T-helper 1 cell treated with Interleukin-12 subunit alpha and Interleukin-12 subunit beta and Interleukin-4 antibody, amounts not matched to agents 30 μg/mL and 1 μg/mL, for 36 hours (primary cell): ENCODE data around the gene DNMT1.
A peak's percentile ranks its signal among the peaks of the same experiment; 100 is the strongest.

Experiments used
- H3K27ac Mint-ChIP-seq: one replicate; pipeline ENCODE4 v1.8.0; 2021; ENCODE audit warnings: mild to moderate bottlenecking, mixed read lengths
- H3K27me3 Mint-ChIP-seq: one replicate; pipeline ENCODE4 v1.8.0; 2021; ENCODE audit warnings: low read depth, mixed read lengths
- H3K36me3 Mint-ChIP-seq: one replicate; pipeline ENCODE4 v1.8.0; 2021; ENCODE audit warnings: low read depth, mixed read lengths
- H3K4me1 Mint-ChIP-seq: one replicate; pipeline ENCODE4 v1.8.0; 2021; ENCODE audit warnings: low read depth, mixed read lengths
- H3K4me3 Mint-ChIP-seq: one replicate; pipeline ENCODE4 v1.8.0; 2021; ENCODE audit warnings: mild to moderate bottlenecking, moderate library complexity, mixed read lengths
- H3K9me3 Mint-ChIP-seq: one replicate; pipeline ENCODE4 v1.8.0; 2021; ENCODE audit warnings: mixed read lengths

DNMT1 gene

DNA sequence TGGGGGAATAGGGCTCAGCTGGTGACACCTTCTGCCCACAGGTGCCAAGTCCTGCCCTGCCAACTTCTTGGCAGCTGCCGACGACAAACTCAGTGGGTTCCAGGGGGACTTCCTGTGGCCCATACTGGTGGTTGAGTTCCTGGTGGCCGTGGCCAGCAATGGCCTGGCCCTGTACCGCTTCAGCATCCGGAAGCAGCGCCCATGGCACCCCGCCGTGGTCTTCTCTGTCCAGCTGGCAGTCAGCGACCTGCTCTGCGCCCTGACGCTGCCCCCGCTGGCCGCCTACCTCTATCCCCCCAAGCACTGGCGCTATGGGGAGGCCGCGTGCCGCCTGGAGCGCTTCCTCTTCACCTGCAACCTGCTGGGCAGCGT is 81.2 kb downstream of the DNMT1 start:
- Mint-ChIP-seq H3K36me3 (peaks cover 31% of the 10 kb centered on the region), H3K4me3 (no peak overlapping the region), H3K27me3 (no peaks in the 10 kb centered on the region), H3K4me1 (peaks cover 23% of the 10 kb centered on the region), H3K27ac (no peak overlapping the region), H3K9me3 (no peaks in the 10 kb centered on the region)

DNA sequence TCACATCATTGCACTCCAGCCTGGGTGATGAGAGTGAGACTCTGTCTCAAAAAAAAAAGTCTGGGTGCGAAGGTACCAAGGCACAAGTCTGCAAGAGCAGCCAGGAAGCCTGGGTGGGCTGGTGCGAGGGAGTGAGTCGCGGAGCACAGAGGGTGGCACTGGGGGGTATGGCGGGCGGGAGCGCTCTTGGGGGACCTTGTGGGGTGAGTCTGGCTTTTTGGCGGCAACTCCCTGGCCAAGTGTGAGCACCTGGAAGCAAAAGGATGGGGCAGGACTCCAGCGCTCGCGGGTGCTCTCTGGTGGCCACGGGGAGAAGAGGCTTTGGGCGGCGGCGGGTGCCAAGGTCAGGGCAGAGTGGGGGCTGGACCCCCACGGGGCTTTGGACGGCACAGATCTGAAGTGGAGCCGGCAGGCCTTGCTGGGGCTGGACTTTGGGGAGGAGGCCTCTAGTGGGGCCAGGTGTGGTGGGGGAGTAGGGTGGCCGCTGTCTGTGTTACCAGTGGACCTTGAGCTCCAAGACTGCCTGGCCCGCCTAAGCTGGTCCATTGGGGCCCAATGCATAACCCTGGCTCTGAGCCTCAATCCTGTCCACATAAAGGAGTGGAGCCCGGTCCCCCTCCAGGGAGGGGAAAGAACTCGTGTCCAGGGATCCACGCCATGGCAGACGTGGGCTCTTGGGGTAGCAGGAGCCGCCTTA is 81.7 kb downstream of the DNMT1 start:
- Mint-ChIP-seq H3K27me3 (no peaks in the 10 kb centered on the region), H3K27ac (peak overlapping the region; percentile 84), H3K4me1 (peaks cover 23% of the 10 kb centered on the region), H3K4me3 (no peak overlapping the region), H3K36me3 (peaks cover 31% of the 10 kb centered on the region), H3K9me3 (no peaks in the 10 kb centered on the region)

DNA sequence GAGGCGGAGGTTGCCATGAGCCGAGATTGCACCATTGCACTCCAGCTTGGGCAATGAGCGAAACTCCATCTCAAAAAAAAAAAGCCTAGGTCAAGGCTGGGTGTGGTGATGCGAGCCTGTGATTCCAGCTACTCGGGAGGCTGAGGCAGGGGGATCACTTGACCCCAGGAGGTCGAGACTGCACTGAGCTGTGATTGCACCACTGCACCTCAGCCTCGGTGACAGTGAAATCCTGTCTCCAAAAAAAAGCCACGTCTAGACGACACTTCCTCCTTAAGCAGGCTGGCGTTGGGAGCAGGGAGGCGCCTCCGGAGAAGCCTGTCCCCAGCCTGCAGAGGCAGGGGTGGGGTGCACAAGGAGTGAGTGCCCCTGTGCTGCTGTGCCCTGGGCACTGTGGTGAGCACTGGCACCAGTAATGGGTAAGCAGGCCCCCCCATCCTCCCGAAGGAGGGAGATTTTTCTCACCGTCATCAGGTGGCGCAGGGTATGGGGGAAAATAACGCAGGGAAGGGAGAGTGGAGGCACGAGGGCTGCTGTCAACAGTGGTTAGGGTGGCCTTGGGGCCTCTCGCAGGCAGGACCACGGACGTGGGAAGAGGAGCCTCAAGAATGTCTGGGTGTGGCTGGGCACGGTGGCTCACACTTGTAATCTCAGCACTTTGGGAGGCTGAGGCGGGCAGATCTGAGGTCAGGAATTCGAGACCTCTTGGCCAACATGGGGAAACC is 82.6 kb downstream of the DNMT1 start:
- H3K36me3 Mint-ChIP-seq, result peaks cover 33% of the 10 kb centered on the region
- peak overlapping the region; percentile 84 for H3K27ac Mint-ChIP-seq
- peak overlapping the region; percentile 42 for H3K4me3 Mint-ChIP-seq
- peaks cover 26% of the 10 kb centered on the region for H3K4me1 Mint-ChIP-seq
- no peaks in the 10 kb centered on the region for H3K27me3 Mint-ChIP-seq
- no peaks in the 10 kb centered on the region for H3K9me3 Mint-ChIP-seq

DNA sequence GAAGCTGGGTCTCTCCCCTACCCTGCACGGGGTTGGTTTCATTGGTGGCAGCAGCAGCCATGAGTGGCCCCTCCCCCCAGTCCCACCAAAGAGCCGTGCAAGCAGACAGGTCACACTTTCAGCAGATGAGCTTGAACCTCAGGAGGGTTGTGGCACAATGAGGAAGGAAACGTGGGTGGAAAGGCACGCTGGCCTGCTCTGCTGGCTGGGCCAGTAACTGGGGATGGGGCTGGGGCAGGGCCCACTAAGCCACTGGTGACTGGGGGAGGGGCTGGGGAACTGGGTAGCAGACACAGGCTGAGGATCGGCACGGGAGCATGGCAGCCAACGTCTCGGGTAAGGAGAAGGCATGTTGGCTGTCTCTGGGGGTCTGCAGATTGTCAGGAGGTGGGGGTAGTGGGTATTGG is 83.3 kb downstream of the DNMT1 start, which contains the start of gene P2RY11:
TSS of gene P2RY11 (plus strand) at position 289 of the 407 bp plus-strand sequence. CDS start at position 318, 29 bp downstream.
- peaks cover 31% of the 10 kb centered on the region for H3K4me1 Mint-ChIP-seq
- H3K9me3 Mint-ChIP-seq, result no peaks in the 10 kb centered on the region
- peaks cover 37% of the 10 kb centered on the region for H3K36me3 Mint-ChIP-seq
- no peaks in the 10 kb centered on the region for H3K27me3 Mint-ChIP-seq
- peak within 1 kb of the TSS; percentile 84 for H3K27ac Mint-ChIP-seq
- peak within 1 kb of the TSS; percentile 42 for H3K4me3 Mint-ChIP-seq

DNA sequence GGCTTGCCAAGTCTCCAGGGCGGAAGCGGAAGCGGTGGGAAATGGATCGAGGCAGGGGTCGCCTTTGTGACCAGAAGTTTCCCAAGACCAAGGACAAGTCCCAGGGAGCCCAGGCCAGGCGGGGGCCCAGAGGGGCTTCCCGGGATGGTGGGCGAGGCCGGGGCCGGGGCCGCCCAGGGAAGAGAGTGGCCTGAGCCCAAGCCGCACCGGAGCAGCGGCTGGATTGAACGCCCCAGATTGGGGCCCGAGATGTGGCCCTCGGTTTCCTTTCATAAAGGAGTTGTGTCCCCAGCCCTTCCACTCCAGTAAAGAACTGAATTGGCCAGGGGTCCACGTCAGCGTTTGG is 83.8 kb downstream of the DNMT1 start:
- Mint-ChIP-seq H3K4me1 (peaks cover 29% of the 10 kb centered on the region), H3K27ac (no peak overlapping the region), H3K36me3 (peaks cover 32% of the 10 kb centered on the region)

DNA sequence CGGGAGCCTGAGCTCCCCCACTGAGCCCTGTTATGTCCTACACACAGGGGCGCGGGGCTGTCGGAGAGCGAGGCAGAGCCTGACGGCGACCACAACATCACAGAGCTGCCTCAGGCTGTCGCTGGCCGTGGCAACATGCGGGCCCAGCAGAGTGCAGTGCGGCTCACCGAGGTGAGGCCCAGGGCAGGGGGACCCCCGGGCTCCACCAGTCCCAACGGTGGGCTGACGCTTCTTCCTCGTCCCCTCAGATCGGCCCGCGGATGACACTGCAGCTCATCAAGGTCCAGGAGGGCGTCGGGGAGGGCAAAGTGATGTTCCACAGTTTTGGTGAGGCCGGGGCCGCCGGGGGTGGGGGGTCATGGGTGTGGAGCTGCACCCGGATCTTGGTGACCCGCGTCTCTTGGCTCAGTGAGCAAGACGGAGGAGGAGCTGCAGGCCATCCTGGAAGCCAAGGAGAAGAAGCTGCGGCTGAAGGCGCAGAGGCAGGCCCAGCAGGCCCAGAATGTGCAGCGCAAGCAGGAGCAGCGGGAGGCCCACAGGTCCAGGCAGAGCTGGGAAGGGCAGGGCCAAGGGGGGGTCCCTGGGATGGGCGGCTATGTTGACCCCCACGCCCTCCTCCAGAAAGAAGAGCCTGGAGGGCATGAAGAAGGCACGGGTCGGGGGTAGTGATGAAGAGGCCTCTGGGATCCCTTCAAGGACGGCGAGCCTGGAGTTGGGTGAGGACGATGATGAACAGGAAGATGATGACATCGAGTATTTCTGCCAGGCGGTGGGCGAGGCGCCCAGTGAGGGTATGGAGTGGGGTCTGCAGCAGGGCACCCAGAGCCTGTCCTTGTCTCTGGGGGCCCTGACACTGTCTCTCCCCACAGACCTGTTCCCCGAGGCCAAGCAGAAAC is 84.4 kb downstream of the DNMT1 start:
- H3K36me3 Mint-ChIP-seq, result peaks cover 31% of the 10 kb centered on the region
- H3K27ac Mint-ChIP-seq, result no peak overlapping the region
- no peaks in the 10 kb centered on the region for H3K27me3 Mint-ChIP-seq
- H3K4me3 Mint-ChIP-seq, result no peak overlapping the region
- H3K9me3 Mint-ChIP-seq, result no peaks in the 10 kb centered on the region
- peaks cover 35% of the 10 kb centered on the region for H3K4me1 Mint-ChIP-seq

More for the DNA sequence above, 83.8 kb downstream of the DNMT1 start:
- Mint-ChIP-seq H3K4me3 (no peak overlapping the region), H3K27me3 (no peaks in the 10 kb centered on the region), H3K9me3 (no peaks in the 10 kb centered on the region)

DNA sequence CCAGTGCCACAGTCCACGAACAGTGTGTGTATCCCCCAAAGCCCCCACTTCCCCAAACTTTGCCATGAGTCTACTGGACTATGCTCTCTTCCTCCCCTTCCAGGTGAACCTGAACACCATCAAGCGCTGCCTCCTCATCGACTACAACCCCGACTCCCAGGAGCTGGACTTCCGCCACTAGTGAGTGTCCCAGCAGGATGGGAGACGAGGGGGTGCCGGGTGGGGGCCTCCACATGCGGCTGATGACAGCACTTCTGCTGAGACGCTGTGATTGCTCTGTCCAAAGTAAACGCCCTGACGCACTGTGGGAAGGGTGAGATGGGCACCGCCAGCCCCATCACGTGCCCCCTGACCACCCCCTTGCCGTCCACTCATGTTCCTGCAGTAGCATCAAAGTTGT is 85.2 kb downstream of the DNMT1 start:
- no peaks in the 10 kb centered on the region for H3K27me3 Mint-ChIP-seq
- no peak overlapping the region for H3K27ac Mint-ChIP-seq
- H3K4me3 Mint-ChIP-seq, result peak overlapping the region; percentile 28
- peaks cover 31% of the 10 kb centered on the region for H3K36me3 Mint-ChIP-seq
- peaks cover 43% of the 10 kb centered on the region for H3K4me1 Mint-ChIP-seq
- H3K9me3 Mint-ChIP-seq, result no peaks in the 10 kb centered on the region

DNA sequence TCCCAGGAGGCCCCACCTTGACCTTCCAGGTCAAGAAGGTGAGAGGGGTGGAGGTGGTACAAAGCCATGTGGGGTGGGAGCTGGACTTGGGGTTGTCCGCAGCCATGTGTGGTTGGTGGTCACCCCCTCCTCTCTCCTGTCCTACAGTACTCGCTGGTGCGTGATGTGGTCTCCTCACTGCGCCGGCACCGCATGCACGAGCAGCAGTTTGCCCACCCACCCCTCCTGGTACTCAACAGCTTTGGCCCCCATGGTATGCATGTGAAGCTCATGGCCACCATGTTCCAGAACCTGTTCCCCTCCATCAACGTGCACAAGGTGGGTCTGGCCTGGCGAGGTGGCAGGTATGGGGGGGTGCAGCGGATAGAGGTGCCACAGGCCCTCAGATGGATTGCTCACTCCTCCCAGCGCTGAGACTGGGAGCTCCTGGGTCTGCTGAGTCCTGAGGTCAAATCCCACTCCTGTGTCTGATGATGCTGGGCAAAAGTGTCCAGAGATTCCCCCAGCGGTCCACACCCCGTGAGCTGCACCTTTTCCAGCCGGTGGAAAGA is 86.9 kb downstream of the DNMT1 start:
- peak overlapping the region; percentile 82 for H3K27ac Mint-ChIP-seq
- H3K9me3 Mint-ChIP-seq, result no peaks in the 10 kb centered on the region
- no peaks in the 10 kb centered on the region for H3K27me3 Mint-ChIP-seq
- H3K4me3 Mint-ChIP-seq, result peak overlapping the region; percentile 87
- peaks cover 47% of the 10 kb centered on the region for H3K4me1 Mint-ChIP-seq
- H3K36me3 Mint-ChIP-seq, result peaks cover 29% of the 10 kb centered on the region

DNA sequence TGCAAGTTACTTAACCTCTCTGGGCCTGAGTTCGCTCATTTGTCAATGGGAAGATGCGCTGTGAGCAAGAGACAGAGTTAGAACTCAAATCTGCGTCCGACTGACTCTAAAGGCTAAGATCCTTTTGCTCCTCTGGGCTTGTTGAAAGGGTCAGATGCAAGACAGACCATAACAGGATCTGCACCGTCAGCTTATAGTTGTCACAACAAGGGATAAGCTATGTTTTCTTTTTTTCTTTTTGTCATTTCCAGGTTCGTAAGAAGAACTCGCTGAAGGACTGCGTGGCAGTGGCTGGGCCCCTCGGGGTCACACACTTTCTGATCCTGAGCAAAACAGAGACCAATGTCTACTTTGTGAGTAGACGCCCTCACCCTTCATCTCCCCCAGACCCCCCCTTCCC is 87.5 kb downstream of the DNMT1 start:
- H3K27ac Mint-ChIP-seq, result peak overlapping the region; percentile 82
- H3K4me1 Mint-ChIP-seq, result peaks cover 44% of the 10 kb centered on the region
- peaks cover 27% of the 10 kb centered on the region for H3K36me3 Mint-ChIP-seq

DNA sequence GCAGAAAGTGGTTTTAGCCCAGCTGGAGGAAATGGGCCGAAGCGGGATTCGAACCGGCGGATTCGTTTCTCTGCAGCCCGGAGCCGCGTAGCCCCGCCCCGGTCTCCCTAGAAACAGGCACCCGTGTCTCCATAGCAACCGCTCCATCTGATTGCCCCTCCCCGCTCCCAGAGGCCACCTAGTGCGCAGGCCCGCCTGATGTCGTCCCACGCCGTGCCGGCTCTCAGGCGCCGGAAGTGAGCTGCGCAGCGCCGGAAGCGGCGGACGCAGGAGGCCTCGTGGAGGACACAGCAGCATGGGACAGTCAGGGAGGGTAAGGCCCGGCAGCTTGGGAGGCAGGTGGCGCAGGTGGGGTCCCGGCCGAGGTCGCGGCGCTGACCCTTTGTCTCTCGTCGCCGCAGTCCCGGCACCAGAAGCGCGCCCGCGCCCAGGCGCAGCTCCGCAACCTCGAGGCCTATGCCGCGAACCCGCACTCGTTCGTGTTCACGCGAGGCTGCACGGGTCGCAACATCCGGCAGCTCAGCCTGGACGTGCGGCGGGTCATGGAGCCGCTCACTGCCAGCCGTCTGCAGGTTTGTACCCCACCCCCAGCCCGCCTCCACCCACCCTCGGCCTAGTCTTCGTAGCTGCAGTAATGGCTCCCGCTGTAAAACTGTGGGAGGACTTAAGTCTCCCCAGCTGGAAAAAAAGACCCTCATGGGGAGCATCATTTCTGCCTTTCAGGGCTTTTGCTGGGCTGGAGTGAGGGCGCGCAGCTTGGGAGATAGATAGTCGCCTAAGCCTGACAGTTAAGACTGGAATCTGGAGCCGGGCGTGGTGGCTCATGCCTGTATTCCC is 88.4 kb downstream of the DNMT1 start, which contains the start of gene PPAN:
TSS of gene PPAN (plus strand) at position 263 of the 837 bp plus-strand sequence. CDS start at position 296, 33 bp downstream.
- Mint-ChIP-seq H3K27ac (peak within 1 kb of the TSS; percentile 98), H3K36me3 (peaks cover 24% of the 10 kb centered on the region), H3K4me1 (peaks cover 43% of the 10 kb centered on the region)

More for the DNA sequence above, 87.5 kb downstream of the DNMT1 start:
- Mint-ChIP-seq H3K4me3 (peak overlapping the region; percentile 87), H3K9me3 (no peaks in the 10 kb centered on the region), H3K27me3 (no peaks in the 10 kb centered on the region)

DNA sequence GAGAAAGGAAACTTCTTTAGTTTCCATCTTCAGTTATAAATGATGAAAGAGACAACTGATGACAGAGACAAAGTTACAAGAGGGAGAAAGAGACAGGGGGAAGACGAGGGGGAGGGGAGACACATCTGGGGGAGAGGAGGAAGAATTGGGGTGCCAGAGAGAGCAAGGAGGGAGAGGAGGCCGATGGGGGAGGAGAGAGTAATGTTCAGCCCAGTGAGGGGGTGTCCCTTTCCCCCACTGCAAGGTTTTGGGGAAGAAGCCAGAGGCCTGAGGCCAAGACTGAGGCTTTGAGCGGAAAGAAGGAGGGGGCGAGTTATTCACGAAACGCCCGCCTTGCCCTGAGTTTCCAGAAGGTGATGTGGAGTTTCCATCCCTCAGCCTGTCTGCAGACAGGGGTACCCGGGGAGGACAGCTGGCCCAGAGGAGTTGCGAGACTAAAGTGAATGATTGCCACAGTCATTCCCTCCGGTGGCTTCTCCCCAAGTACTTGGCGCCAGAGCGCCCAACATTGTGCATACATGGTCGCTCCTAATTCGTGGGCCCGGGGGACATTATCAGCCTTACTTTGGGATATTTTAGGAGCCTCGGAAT is 89.1 kb downstream of the DNMT1 start:
- peaks cover 22% of the 10 kb centered on the region for H3K36me3 Mint-ChIP-seq
- H3K4me3 Mint-ChIP-seq, result peak overlapping the region; percentile 87
- H3K4me1 Mint-ChIP-seq, result peaks cover 40% of the 10 kb centered on the region
- no peaks in the 10 kb centered on the region for H3K27me3 Mint-ChIP-seq
- H3K27ac Mint-ChIP-seq, result peak overlapping the region; percentile 98
- H3K9me3 Mint-ChIP-seq, result no peaks in the 10 kb centered on the region

More for the DNA sequence above, 88.4 kb downstream of the DNMT1 start, which contains the start of gene PPAN:
- Mint-ChIP-seq H3K4me3 (peak within 1 kb of the TSS; percentile 87), H3K9me3 (no peaks in the 10 kb centered on the region), H3K27me3 (no peaks in the 10 kb centered on the region)

DNA sequence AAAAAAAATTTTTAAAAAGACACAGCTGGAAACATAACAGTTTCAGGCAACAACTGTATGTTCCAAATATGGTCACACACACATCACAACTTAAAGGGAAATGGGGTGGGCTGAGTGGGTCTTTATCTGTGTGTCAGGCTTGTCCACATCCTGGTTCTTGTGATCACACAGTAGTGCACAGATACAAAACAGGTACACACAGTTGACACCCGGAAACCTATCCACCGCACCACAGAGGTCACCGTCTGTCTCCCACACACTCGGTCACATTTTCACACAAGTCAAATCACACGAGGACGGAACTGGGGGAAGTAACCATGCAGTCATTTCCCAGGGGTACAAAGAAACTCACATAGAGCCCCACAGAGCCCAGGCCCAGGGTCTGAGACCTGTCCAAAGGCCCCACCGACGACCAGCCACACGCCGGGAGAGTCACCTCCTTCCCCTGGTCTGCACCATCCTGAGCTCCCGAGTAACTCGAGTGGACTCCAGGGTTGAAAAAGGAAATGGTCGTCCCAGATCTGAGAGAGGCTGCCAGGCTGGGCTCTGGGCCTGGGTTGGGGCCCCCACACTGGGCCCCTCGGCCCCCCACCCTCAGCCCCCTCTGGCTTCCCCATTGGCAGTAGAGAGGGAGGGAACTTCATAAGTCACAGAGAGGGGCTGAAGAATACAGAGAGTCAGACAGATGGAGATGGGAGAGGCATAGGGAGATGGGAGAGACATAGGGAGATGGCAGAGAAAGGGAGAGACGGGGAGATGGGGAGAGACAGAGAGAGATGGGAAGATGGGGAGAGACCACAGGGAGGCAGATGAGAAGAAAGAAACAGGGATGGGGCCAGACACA is 89.9 kb downstream of the DNMT1 start:
- peaks cover 17% of the 10 kb centered on the region for H3K36me3 Mint-ChIP-seq
- no peaks in the 10 kb centered on the region for H3K9me3 Mint-ChIP-seq
- peaks cover 42% of the 10 kb centered on the region for H3K4me1 Mint-ChIP-seq
- H3K27me3 Mint-ChIP-seq, result no peaks in the 10 kb centered on the region
- H3K4me3 Mint-ChIP-seq, result peak overlapping the region; percentile 87
- peak overlapping the region; percentile 98 for H3K27ac Mint-ChIP-seq
